ENCODE data around the gene TMTC1.

DNA sequence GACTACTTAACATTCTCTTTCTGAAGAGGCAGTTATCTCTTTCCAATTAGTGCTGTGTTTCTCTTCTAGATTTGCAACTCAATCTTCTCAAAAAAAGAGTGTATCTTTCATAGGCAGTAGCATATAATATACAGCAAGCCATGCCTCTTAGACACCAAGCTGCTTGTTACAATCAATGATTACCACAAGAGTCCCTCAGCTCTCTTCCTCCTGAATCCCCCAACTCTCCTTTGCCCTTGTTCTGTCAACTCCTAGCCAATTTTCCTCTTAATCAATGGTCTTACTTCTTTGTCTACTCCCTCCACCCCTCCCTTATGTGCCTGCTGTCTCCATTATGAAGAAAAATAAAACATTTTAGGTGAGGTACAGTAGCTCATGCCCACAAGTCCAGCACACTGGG, 2.6 kb downstream of the TMTC1 start:
- TF ChIP-seq, protein P1, sequence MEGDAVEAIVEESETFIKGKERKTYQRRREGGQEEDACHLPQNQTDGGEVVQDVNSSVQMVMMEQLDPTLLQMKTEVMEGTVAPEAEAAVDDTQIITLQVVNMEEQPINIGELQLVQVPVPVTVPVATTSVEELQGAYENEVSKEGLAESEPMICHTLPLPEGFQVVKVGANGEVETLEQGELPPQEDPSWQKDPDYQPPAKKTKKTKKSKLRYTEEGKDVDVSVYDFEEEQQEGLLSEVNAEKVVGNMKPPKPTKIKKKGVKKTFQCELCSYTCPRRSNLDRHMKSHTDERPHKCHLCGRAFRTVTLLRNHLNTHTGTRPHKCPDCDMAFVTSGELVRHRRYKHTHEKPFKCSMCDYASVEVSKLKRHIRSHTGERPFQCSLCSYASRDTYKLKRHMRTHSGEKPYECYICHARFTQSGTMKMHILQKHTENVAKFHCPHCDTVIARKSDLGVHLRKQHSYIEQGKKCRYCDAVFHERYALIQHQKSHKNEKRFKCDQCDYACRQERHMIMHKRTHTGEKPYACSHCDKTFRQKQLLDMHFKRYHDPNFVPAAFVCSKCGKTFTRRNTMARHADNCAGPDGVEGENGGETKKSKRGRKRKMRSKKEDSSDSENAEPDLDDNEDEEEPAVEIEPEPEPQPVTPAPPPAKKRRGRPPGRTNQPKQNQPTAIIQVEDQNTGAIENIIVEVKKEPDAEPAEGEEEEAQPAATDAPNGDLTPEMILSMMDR (conservative IDR thresholded peaks at IDR 0.05), result no peak
- TF ChIP-seq EZH2 (IDR thresholded peaks at IDR 0.05; ENCODE audit: low read depth), result no peak
